GM23248 (cell line): Measurements from ENCODE around the gene IL1R1.
"Not testable (repeated sequence)": the region's sequence is repeated elsewhere in the genome, so short reads cannot be mapped to it uniquely, and the experiment has no call there.

Experiments used
- EZH2 ChIP-seq: fragments of 200-600 bp; sonication (generic); IDR thresholded peaks from 2 replicates; pipeline ENCODE4 v1.6.1; 2018; ENCODE audit warnings: antibody characterized with exemption, mild to moderate bottlenecking; ENCODE audit not compliant: insufficient read depth, poor library complexity, severe bottlenecking
- EZH2phosphoT487 ChIP-seq: fragments of 200-600 bp; sonication (generic); IDR thresholded peaks from 2 replicates; pipeline ENCODE4 v1.6.1; 2018; ENCODE audit warnings: antibody characterized with exemption, moderate library complexity, mild to moderate bottlenecking, low read depth; ENCODE audit not compliant: insufficient read depth

DNA sequence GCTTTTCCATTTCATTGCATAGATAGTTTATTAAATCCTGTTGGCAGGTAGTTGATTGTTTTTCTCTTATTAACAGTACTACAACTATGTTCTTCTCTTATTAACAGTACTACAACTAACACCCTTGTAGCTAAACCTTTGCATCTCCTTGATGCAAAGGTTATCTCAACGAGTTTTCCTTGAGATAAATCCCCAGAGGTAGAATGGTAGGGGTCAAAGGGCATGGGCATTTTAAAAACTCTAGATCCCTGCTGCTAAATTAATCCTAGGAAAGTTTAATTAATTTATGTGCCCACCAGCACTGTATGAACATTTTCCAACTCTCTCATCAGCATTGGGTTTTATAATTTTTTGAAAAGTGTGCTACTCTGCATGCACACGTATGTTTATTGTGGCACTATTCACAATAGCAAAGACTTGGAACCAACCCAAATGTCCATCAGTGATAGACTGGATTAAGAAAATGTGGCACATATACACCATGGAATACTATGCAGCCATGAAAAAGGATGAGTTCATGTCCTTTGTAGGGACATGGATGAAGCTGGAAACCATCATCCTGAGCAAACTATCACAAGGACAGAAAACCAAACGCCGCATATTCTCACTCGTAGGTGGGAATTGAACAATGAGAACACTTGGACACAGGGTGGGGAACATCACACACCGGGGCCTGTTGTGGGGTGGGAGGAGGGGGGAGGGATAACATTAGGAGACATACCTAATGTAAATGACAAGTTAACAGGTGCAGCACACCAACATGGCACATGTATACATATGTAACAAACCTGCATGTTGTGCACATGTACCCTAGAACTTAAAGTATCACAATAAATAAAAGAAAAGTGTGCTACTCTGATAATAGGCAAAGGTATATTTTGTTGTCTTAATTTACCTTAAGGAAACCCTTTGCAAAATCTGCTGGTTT is 35.5 kb upstream of the IL1R1 start:
- TF ChIP-seq EZH2phosphoT487, EZH2: not testable (repeated sequence)
